Measurements from ENCODE around the gene PTPRN2.

GRCh38 chr7:158266817-158267741 lies 320.5 kb downstream of the PTPRN2 start:
- no peak for TF ChIP-seq CTCF (IDR thresholded peaks at IDR 0.05)
- TF ChIP-seq TCF7L2 (IDR thresholded peaks at IDR 0.05; ENCODE audit: low read depth, low read length), result no peak
- TF ChIP-seq REST (IDR thresholded peaks at IDR 0.05; ENCODE audit: insufficient read depth in 1 of 2, low read depth in 2 of 2, low read length in 1 of 2), result no peak
